ENCODE data around the gene BCHE. TPM values are rescaled to one million over a fixed set of nuclear protein-coding genes. Genes with fewer than 3 reads are reported as not detected.

BCHE gene
- total and polyA plus RNA-seq, 2 donors (not counting 3 experiments of a cell fraction or from before 2014, with no cell fraction given), result 0.27 to 0.66 TPM

- FAIRE-seq, result no peak
- dilution Hi-C loops (cut with MboI; ENCODE audit: extremely low pct_ligation_motif_present, low sequenced_read_pairs), result no loop called here
These were observed 87.4 kb downstream of the BCHE start for GRCh38 chr3:165749821-165750220.

More at GRCh38 chr3:165749821-165750220, 87.4 kb downstream of the BCHE start:
- H3K4me2 ChIP-seq (ENCODE audit: insufficient read depth, low read length), result no peak overlapping the region
- BruUV-seq (replicated peaks), result no TSS peak
- POLR2A ChIA-PET, result no interaction called here
- H3K27me3 ChIP-seq (ENCODE audit: control insufficient read depth in 2 of 2, insufficient read depth in 2 of 2, low read length in 2 of 2), result no peaks in the 10 kb centered on the region
- peaks cover 3% of the 10 kb centered on the region for H3K4me1 ChIP-seq (ENCODE audit: control insufficient read depth, extremely low read depth, insufficient read depth, low read length)
- TF ChIP-seq MYC (IDR thresholded peaks at IDR 0.05; ENCODE audit: low read depth, low read length) (no peak), FOS (IDR thresholded peaks at IDR 0.05; ENCODE audit: borderline replicate concordance, insufficient read depth, low read length) (no peak), JUN (IDR thresholded peaks at IDR 0.05; ENCODE audit: borderline replicate concordance, insufficient read depth, insufficient read length, low read depth) (no peak), POLR2AphosphoS5 (IDR thresholded peaks at IDR 0.05; ENCODE audit: insufficient read depth, low read depth, low read length) (no peak), CTCF (IDR thresholded peaks at IDR 0.05; ENCODE audit: extremely low read depth in 1 of 2, insufficient read depth in 1 of 2, low read depth in 1 of 2, low read length in 2 of 2) (no peak), EZH2 (IDR thresholded peaks at IDR 0.05; ENCODE audit: borderline replicate concordance, low read depth, low read length, severe bottlenecking) (no peak), POLR2A (IDR thresholded peaks at IDR 0.05; ENCODE audit: low read depth, low read length) (no peak), MAX (IDR thresholded peaks at IDR 0.05; ENCODE audit: insufficient read depth, insufficient read length) (no peak), GATA2 (IDR thresholded peaks at IDR 0.05; ENCODE audit: insufficient read depth, insufficient read length, low read depth, low read length) (no peak)
- CTCF ChIA-PET, result no interaction called here
- H4K20me1 ChIP-seq (replicated peaks; ENCODE audit: control insufficient read depth, extremely low read depth, insufficient read depth, low read length), result no peaks in the 10 kb centered on the region
- H3K79me2 ChIP-seq (ENCODE audit: control insufficient read depth, insufficient read depth, low read length), result no peaks in the 10 kb centered on the region
- intact Hi-C loops (cut with micrococcal nuclease), result no loop called here
- no peak for DNase-seq (ENCODE audit: low read depth, low spot score)
- no peak overlapping the region for H3K9ac ChIP-seq (replicated peaks; ENCODE audit: extremely low read depth, insufficient read depth, low read length)
- H2AFZ ChIP-seq (ENCODE audit: low read depth, low read length), result no peak overlapping the region
- no peaks in the 10 kb centered on the region for H3K36me3 ChIP-seq (ENCODE audit: control insufficient read depth in 2 of 2, extremely low read depth in 1 of 2, insufficient read depth in 2 of 2, low read length in 2 of 2)
- H3K9me1 ChIP-seq (replicated peaks; ENCODE audit: control insufficient read depth, extremely low read depth, insufficient read depth, low read length), result no peaks in the 10 kb centered on the region
- no peaks in the 10 kb centered on the region for H3K9me3 ChIP-seq (replicated peaks; ENCODE audit: control insufficient read depth, insufficient read depth, low read length)
- H3K4me3 ChIP-seq (replicated peaks in 1 of 3; ENCODE audit: insufficient read depth in 1 of 3, low read depth in 1 of 3, low read length in 3 of 3), result no peak overlapping the region
- H3K27ac ChIP-seq (ENCODE audit: insufficient read depth, low read depth, low read length), result no peak overlapping the region
